AG04450 (cell line): ENCODE measurements around the gene TEPSIN. TPM values are rescaled to one million over a fixed set of nuclear protein-coding genes. Genes with fewer than 3 reads are reported as not detected.

Source experiments
- CTCF ChIA-PET: fragments of 300-600, 350-600 bp; formaldehyde crosslinking; extraction: SDS; loops from one replicate; lab custom pipeline; 2022; ENCODE audit warnings: antibody characterized with exemption, inconsistent platforms; lab: Charles Lee
- POLR2A ChIA-PET: fragments of 350-600 bp; formaldehyde crosslinking; extraction: SDS; loops from one replicate; lab custom pipeline; 2021; ENCODE audit warnings: antibody characterized with exemption, inconsistent platforms; lab: Yijun Ruan, JAX
- DNase-seq: peaks from one replicate; pipeline ENCODE4 v3.0.0-alpha.2; 2011; ENCODE audit warnings: low read depth, low spot score
- H3K27ac ChIP-seq: one replicate; pipeline ENCODE4 v1.5.1; 2012; ENCODE audit warnings: low read depth, low read length, control low read depth
- H3K27me3 ChIP-seq: one replicate; pipeline ENCODE4 v1.6.0; 2012; ENCODE audit warnings: low read length; ENCODE audit not compliant: control insufficient read depth, insufficient read depth
- H3K4me3 ChIP-seq: 2 replicates; pipeline ENCODE4 v1.5.1; 2011; ENCODE audit warnings: mild to moderate bottlenecking, low read depth, low read length, control low read depth
- H3K9me3 ChIP-seq: 2 replicates; pipeline ENCODE4 v1.5.1; 2012; ENCODE audit warnings: low read length; ENCODE audit not compliant: control insufficient read depth, insufficient read depth
- polyA plus RNA-seq: library from polyadenylated mRNA; depleted of rRNA; stranded (reverse); fragments of >200 nt; gene quantifications from 2 replicates; pipeline ENCODE4 v1.2.3, GENCODE V29; 2011
- TF ChIP-seq, protein P1 (sequence below): IDR thresholded peaks from 2 replicates; pipeline ENCODE4 v1.5.1; 2011; ENCODE audit warnings: low read depth, low read length, control low read depth, inconsistent platforms

TEPSIN gene
- polyA plus RNA-seq, 1 experiment = 7.5 TPM

DNA sequence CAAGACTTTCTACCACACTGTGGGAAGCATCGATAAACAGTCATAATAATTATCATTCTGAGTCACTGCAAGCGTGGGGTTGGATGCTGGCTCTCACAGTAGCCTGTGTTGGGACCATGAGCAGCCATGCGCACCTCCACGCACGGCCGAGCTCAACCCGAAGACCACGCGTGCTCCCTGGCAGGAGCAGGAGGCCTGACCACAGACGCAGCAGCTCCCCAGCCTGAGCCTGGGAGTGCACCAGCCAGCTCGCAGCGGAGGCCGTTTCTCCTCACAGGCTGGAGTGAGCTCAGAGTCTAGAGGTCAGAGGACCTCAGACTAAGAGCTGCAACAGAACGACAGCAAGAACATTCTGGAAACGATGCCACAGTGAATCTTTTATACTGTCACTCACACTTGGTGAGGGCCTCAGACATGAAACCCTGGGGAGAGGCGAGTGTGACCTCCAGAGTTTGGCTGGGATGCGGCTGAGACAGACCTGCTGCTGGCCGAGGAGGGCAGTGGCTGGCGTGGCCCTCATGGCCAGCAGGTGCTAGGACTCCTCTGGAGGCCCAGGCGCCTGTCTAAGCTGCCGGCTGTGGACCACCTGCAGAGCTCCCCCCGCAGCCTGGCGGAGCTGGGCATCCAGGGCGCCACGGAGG, 6.3 kb upstream of the TEPSIN start:
- no peaks in the 10 kb centered on the region for H3K27me3 ChIP-seq
- TF ChIP-seq, protein P1, sequence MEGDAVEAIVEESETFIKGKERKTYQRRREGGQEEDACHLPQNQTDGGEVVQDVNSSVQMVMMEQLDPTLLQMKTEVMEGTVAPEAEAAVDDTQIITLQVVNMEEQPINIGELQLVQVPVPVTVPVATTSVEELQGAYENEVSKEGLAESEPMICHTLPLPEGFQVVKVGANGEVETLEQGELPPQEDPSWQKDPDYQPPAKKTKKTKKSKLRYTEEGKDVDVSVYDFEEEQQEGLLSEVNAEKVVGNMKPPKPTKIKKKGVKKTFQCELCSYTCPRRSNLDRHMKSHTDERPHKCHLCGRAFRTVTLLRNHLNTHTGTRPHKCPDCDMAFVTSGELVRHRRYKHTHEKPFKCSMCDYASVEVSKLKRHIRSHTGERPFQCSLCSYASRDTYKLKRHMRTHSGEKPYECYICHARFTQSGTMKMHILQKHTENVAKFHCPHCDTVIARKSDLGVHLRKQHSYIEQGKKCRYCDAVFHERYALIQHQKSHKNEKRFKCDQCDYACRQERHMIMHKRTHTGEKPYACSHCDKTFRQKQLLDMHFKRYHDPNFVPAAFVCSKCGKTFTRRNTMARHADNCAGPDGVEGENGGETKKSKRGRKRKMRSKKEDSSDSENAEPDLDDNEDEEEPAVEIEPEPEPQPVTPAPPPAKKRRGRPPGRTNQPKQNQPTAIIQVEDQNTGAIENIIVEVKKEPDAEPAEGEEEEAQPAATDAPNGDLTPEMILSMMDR = no peak
- no peak overlapping the region for H3K4me3 ChIP-seq
- H3K9me3 ChIP-seq = peaks cover 8% of the 10 kb centered on the region; the same call in 1 of the 2 replicates
- CTCF ChIA-PET = interaction anchor here (1.2 kb wide), 1 partner anchor 102 kb away, joined by 4 read pairs; no protein-coding TSS in a partner anchor
- POLR2A ChIA-PET = interaction anchor here (0.6 kb wide), 1 partner anchor 253 kb away, joined by 5 read pairs; no protein-coding TSS in a partner anchor
- H3K27ac ChIP-seq = peak overlapping the region; percentile 21
- DNase-seq = no peak

GRCh38 chr17:81244358-81245023, 5.6 kb upstream of the TEPSIN start:
- ChIA-PET POLR2A (interaction anchor here (0.6 kb wide), 1 partner anchor 254 kb away, joined by 5 read pairs; no protein-coding TSS in a partner anchor), CTCF (interaction anchor here (1.2 kb wide), 1 partner anchor 102 kb away, joined by 4 read pairs; no protein-coding TSS in a partner anchor)
- Histone ChIP-seq H3K27me3 (no peaks in the 10 kb centered on the region), H3K4me3 (no peak overlapping the region), H3K27ac (no peak overlapping the region), H3K9me3 (peaks cover 4% of the 10 kb centered on the region; the same call in 1 of the 2 replicates)
- TF ChIP-seq, protein P1 = no peak
- no peak for DNase-seq

DNA sequence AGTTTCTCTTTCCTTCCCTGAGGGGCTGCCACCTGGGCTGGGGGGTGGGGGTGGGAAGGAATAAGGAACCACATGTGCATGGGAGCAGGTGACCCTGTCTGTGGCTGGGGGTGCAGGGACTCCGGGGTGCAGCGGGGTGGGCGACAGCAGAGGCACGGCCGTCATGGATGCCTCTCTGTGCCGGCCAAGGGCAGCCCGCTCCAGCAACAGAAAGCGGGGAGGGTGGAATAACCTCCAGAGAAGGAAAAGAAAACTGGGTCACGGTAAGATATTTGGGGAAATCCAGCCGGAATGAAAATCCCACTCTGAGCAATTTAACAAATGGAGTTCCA, 4.4 kb upstream of the TEPSIN start:
- Histone ChIP-seq H3K27ac (no peak overlapping the region), H3K27me3 (no peaks in the 10 kb centered on the region), H3K4me3 (no peak overlapping the region), H3K9me3 (no peaks in the 10 kb centered on the region; the same call in 1 of the 2 replicates)
- TF ChIP-seq, protein P1 = no peak
- no peak for DNase-seq
- CTCF ChIA-PET = no interaction called here
- POLR2A ChIA-PET = no interaction called here

- ChIA-PET POLR2A (no interaction called here), CTCF (interaction anchor here (0.6 to 1.2 kb wide), 2 partner anchors 97 to 100 kb away, joined by 4 read pairs; no protein-coding TSS in a partner anchor)
- Histone ChIP-seq H3K27me3 (no peaks in the 10 kb centered on the region), H3K4me3 (no peak overlapping the region), H3K9me3 (no peaks in the 10 kb centered on the region; the same call in 1 of the 2 replicates), H3K27ac (no peak overlapping the region)
- no peak for DNase-seq
- TF ChIP-seq, protein P1 = no peak
These were observed 3.8 kb upstream of the TEPSIN start for GRCh38 chr17:81242421-81243332.
